Neural crest cell (in vitro differentiated cells): ENCODE data around the gene ZXDA. TPM values are rescaled to one million over a fixed set of nuclear protein-coding genes. Genes with fewer than 3 reads are reported as not detected.
"Not testable (repeated sequence)": the region's sequence is repeated elsewhere in the genome, so short reads cannot be mapped to it uniquely, and the experiment has no call there.

Source experiments
- DNase-seq: peaks from one replicate; pipeline ENCODE4 v3.0.0; 2021; ENCODE audit warnings: low read depth, mixed read lengths, low spot score
- H3K27ac Mint-ChIP-seq: one replicate; pipeline ENCODE4 v1.8.0; 2021; ENCODE audit warnings: mild to moderate bottlenecking, mixed read lengths; ENCODE audit not compliant: unreplicated experiment
- H3K27me3 Mint-ChIP-seq: 2 replicates; pipeline ENCODE4 v1.8.0; 2021; ENCODE audit warnings: low read depth, mild to moderate bottlenecking, mixed read lengths
- H3K36me3 Mint-ChIP-seq: 2 replicates; pipeline ENCODE4 v1.8.0; 2021; ENCODE audit warnings: low read depth, mild to moderate bottlenecking, mixed read lengths
- H3K4me1 Mint-ChIP-seq: 2 replicates; pipeline ENCODE4 v1.8.0; 2021; ENCODE audit warnings: mixed read lengths
- H3K4me3 Mint-ChIP-seq: one replicate; pipeline ENCODE4 v1.8.0; 2021; ENCODE audit warnings: mild to moderate bottlenecking, mixed read lengths
- H3K9me3 Mint-ChIP-seq: 2 replicates; pipeline ENCODE4 v1.8.0; 2021; ENCODE audit warnings: mixed read lengths
- CTCF ChIP-seq: fragments of 200-600 bp; sonication (generic); conservative IDR thresholded peaks from 2 replicates; pipeline ENCODE4 v1.5.0; 2021; ENCODE audit warnings: antibody characterized with exemption, mild to moderate bottlenecking
- total RNA-seq: library from RNA; stranded (reverse); gene quantifications from 2 replicates; pipeline ENCODE4 v1.2.1, GENCODE V29; 2021

The ZXDA gene
- total RNA-seq, 1 donor from 2014 or later = not detected

- no peak overlapping the region for H3K27ac Mint-ChIP-seq
- no peak for TF ChIP-seq CTCF
- H3K4me1 Mint-ChIP-seq = no peaks in the 10 kb centered on the region
- H3K36me3 Mint-ChIP-seq = peaks cover 8% of the 10 kb centered on the region
- H3K27me3 Mint-ChIP-seq = no peaks in the 10 kb centered on the region
- no peak overlapping the region for H3K4me3 Mint-ChIP-seq
- H3K9me3 Mint-ChIP-seq = peaks cover 19% of the 10 kb centered on the region
- DNase-seq = no peak
Observed at GRCh38 chrX:57929373-57929772, 19.1 kb upstream of the ZXDA start.

GRCh38 chrX:57925806-57926205, 15.5 kb upstream of the ZXDA start:
- Mint-ChIP-seq H3K4me1 (no peaks in the 10 kb centered on the region), H3K9me3 (peaks cover 16% of the 10 kb centered on the region), H3K4me3 (no peak overlapping the region), H3K27me3 (no peaks in the 10 kb centered on the region), H3K36me3 (peaks cover 6% of the 10 kb centered on the region), H3K27ac (no peak overlapping the region)
- TF ChIP-seq CTCF = no peak
- DNase-seq = no peak

GRCh38 chrX:57918750-57919436, 8.6 kb upstream of the ZXDA start:
- Mint-ChIP-seq H3K9me3 (peaks cover 6% of the 10 kb centered on the region), H3K36me3 (no peaks in the 10 kb centered on the region), H3K27ac (no peak overlapping the region), H3K27me3 (no peaks in the 10 kb centered on the region), H3K4me3 (no peak overlapping the region), H3K4me1 (no peaks in the 10 kb centered on the region)
- DNase-seq = peak; percentile 1
- peak; percentile 52 for TF ChIP-seq CTCF

GRCh38 chrX:57915680-57916079, 5.4 kb upstream of the ZXDA start:
- peaks cover 18% of the 10 kb centered on the region for H3K9me3 Mint-ChIP-seq
- H3K4me3 Mint-ChIP-seq = no peak overlapping the region
- no peaks in the 10 kb centered on the region for H3K27me3 Mint-ChIP-seq
- H3K4me1 Mint-ChIP-seq = no peaks in the 10 kb centered on the region
- no peaks in the 10 kb centered on the region for H3K36me3 Mint-ChIP-seq
- no peak for DNase-seq
- TF ChIP-seq CTCF = no peak
- no peak overlapping the region for H3K27ac Mint-ChIP-seq

GRCh38 chrX:57909595-57910286, 517 bp downstream of the ZXDA start:
- H3K4me1 Mint-ChIP-seq, H3K4me3 Mint-ChIP-seq, DNase-seq, H3K27me3 Mint-ChIP-seq, H3K36me3 Mint-ChIP-seq, H3K27ac Mint-ChIP-seq: not testable (repeated sequence)
- peaks cover 16% of the 10 kb centered on the region for H3K9me3 Mint-ChIP-seq

GRCh38 chrX:57908972-57909594, 1.2 kb downstream of the ZXDA start:
- not testable (repeated sequence) for H3K27me3 Mint-ChIP-seq, H3K27ac Mint-ChIP-seq, H3K4me1 Mint-ChIP-seq, DNase-seq, H3K4me3 Mint-ChIP-seq, H3K36me3 Mint-ChIP-seq
- H3K9me3 Mint-ChIP-seq = peaks cover 16% of the 10 kb centered on the region
